Suprapubic skin (tissue), 4 donors: ENCODE data around the gene CD14.

ENCODE experiments used
- EP300 ChIP-seq: sonication (generic); formaldehyde crosslinking; IDR thresholded peaks from one replicate; pipeline ENCODE4 v1.6.1; 2017; ENCODE audit warnings: antibody characterized with exemption
- POLR2A ChIP-seq, 2 donors: fragments of 450-650 bp; IDR thresholded peaks; one replicate each; pipeline ENCODE4 v1.6.1; 2017; ENCODE audit warnings: antibody characterized with exemption in 2 of 2, mild to moderate bottlenecking in 2 of 2, moderate library complexity in 2 of 2
- POLR2AphosphoS5 ChIP-seq, 3 donors: sonication (generic); formaldehyde crosslinking; IDR thresholded peaks; one replicate each; pipeline ENCODE4 v1.6.1; 2017; ENCODE audit warnings: antibody characterized with exemption in 3 of 3
- TF ChIP-seq, protein P1 (sequence below), 2 donors: fragments of 200-600 bp in 1 of 2; fragments of 450-650 bp in 1 of 2; sonication (generic) in 1 of 2; IDR thresholded peaks; one replicate each; pipeline ENCODE4 v1.5.1; 2016 to 2019; ENCODE audit warnings: antibody characterized with exemption in 2 of 2, mild to moderate bottlenecking in 1 of 2, moderate library complexity in 1 of 2

DNA sequence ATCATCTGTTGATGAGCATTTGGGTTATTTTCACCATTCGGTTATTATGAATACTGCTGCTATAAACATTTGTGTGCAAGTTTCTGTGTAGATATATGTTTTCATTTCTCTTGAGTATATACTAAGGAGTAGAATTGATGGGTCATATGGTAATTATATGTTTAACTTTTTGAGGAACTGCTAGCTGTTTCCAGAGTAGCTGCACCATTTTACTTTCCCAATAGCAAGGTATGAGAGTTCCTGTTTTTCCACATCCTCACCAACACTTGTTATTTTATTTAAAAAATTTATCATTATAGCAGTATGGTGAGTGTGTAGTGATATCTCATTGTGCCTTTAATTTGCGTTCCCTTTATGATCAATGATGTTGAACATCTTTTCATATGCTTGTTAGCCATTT is 29.2 kb downstream of the CD14 start:
- TF ChIP-seq, protein P1, sequence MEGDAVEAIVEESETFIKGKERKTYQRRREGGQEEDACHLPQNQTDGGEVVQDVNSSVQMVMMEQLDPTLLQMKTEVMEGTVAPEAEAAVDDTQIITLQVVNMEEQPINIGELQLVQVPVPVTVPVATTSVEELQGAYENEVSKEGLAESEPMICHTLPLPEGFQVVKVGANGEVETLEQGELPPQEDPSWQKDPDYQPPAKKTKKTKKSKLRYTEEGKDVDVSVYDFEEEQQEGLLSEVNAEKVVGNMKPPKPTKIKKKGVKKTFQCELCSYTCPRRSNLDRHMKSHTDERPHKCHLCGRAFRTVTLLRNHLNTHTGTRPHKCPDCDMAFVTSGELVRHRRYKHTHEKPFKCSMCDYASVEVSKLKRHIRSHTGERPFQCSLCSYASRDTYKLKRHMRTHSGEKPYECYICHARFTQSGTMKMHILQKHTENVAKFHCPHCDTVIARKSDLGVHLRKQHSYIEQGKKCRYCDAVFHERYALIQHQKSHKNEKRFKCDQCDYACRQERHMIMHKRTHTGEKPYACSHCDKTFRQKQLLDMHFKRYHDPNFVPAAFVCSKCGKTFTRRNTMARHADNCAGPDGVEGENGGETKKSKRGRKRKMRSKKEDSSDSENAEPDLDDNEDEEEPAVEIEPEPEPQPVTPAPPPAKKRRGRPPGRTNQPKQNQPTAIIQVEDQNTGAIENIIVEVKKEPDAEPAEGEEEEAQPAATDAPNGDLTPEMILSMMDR (IDR thresholded peaks at IDR 0.05) = no peak
- no peak for TF ChIP-seq POLR2A (IDR thresholded peaks at IDR 0.05)
- TF ChIP-seq POLR2AphosphoS5 (IDR thresholded peaks at IDR 0.05) = no peak
- no peak for TF ChIP-seq EP300
